ENCODE data around the gene INTS1.

GRCh38 chr7:1448958-1449357, 55.2 kb downstream of the INTS1 start:
- TF ChIP-seq CTCF (conservative IDR thresholded peaks at IDR 0.05 in 1 of 2, IDR thresholded peaks at IDR 0.05 in 1 of 2; ENCODE audit: extremely low read depth in 1 of 2, insufficient read depth in 1 of 2, low read depth in 1 of 2, low read length in 2 of 2) (no peak), EZH2 (IDR thresholded peaks at IDR 0.05; ENCODE audit: borderline replicate concordance, low read length) (no peak)
